ENCODE results near the gene PARN. TPM values are rescaled to one million over a fixed set of nuclear protein-coding genes. Genes with fewer than 3 reads are reported as not detected.

PARN gene
- total and polyA plus RNA-seq, 2 donors (not counting 1 experiment from before 2014, with no cell fraction given): 26.7 to 32.9 TPM

- H3K4me1 ChIP-seq (ENCODE audit: control insufficient read depth, extremely low read depth, insufficient read depth, low read length): no peaks in the 10 kb centered on the region
- no peak overlapping the region for H3K4me2 ChIP-seq (ENCODE audit: extremely low read depth, insufficient read depth, low read length)
- no peak overlapping the region for H2AFZ ChIP-seq (ENCODE audit: low read length)
- H3K79me2 ChIP-seq (ENCODE audit: control insufficient read depth, insufficient read depth, low read length): no peaks in the 10 kb centered on the region
- no peak overlapping the region for H3K4me3 ChIP-seq (replicated peaks in 1 of 4; ENCODE audit: control extremely low read depth in 1 of 4, insufficient read depth in 1 of 4, low read depth in 3 of 4, low read length in 4 of 4)
- H4K20me1 ChIP-seq (ENCODE audit: control insufficient read depth, extremely low read depth, insufficient read depth, low read length): no peaks in the 10 kb centered on the region
- no peaks in the 10 kb centered on the region for H3K36me3 ChIP-seq (ENCODE audit: control insufficient read depth, insufficient read depth, low read length)
- TF ChIP-seq CTCF (conservative IDR thresholded peaks at IDR 0.05 in 1 of 2, IDR thresholded peaks at IDR 0.05 in 1 of 2; ENCODE audit: low read depth in 1 of 2, low read length in 2 of 2) (no peak), EZH2 (IDR thresholded peaks at IDR 0.05; ENCODE audit: low read length, missing control alignments) (no peak)
- no peaks in the 10 kb centered on the region for H3K9me3 ChIP-seq (ENCODE audit: control insufficient read depth, insufficient read depth, low read depth, low read length)
- no peak overlapping the region for H3K27ac ChIP-seq (ENCODE audit: insufficient read depth, low read length)
- no peak overlapping the region for H3K9ac ChIP-seq (ENCODE audit: insufficient read depth, low read length)
- no peak for DNase-seq (ENCODE audit: low read depth in 2 of 2)
- H3K27me3 ChIP-seq (ENCODE audit: control insufficient read depth, insufficient read depth, low read length): no peaks in the 10 kb centered on the region
Observed at GRCh38 chr16:14438256-14438655, 191.8 kb downstream of the PARN start.

- TF ChIP-seq CTCF (conservative IDR thresholded peaks at IDR 0.05 in 1 of 2, IDR thresholded peaks at IDR 0.05 in 1 of 2; ENCODE audit: low read depth in 1 of 2, low read length in 2 of 2) (no peak), EZH2 (IDR thresholded peaks at IDR 0.05; ENCODE audit: low read length, missing control alignments) (no peak)
- H3K9ac ChIP-seq (ENCODE audit: insufficient read depth, low read length): no peak overlapping the region
- no peak for DNase-seq (ENCODE audit: low read depth in 2 of 2)
- no peaks in the 10 kb centered on the region for H3K27me3 ChIP-seq (ENCODE audit: control insufficient read depth, insufficient read depth, low read length)
- H3K4me3 ChIP-seq (replicated peaks in 1 of 4; ENCODE audit: control extremely low read depth in 1 of 4, insufficient read depth in 1 of 4, low read depth in 3 of 4, low read length in 4 of 4): no peak overlapping the region
- H3K27ac ChIP-seq (ENCODE audit: insufficient read depth, low read length): no peak overlapping the region
- H2AFZ ChIP-seq (ENCODE audit: low read length): no peak overlapping the region
- no peaks in the 10 kb centered on the region for H3K4me1 ChIP-seq (ENCODE audit: control insufficient read depth, extremely low read depth, insufficient read depth, low read length)
- H3K4me2 ChIP-seq (ENCODE audit: extremely low read depth, insufficient read depth, low read length): no peak overlapping the region
- H3K36me3 ChIP-seq (ENCODE audit: control insufficient read depth, insufficient read depth, low read length): no peaks in the 10 kb centered on the region
- no peaks in the 10 kb centered on the region for H3K9me3 ChIP-seq (ENCODE audit: control insufficient read depth, insufficient read depth, low read depth, low read length)
- H4K20me1 ChIP-seq (ENCODE audit: control insufficient read depth, extremely low read depth, insufficient read depth, low read length): no peaks in the 10 kb centered on the region
- no peaks in the 10 kb centered on the region for H3K79me2 ChIP-seq (ENCODE audit: control insufficient read depth, insufficient read depth, low read length)
Observed at GRCh38 chr16:14437426-14437825, 192.6 kb downstream of the PARN start.

GRCh38 chr16:14436401-14436955, 193.6 kb downstream of the PARN start:
- H3K79me2 ChIP-seq (ENCODE audit: control insufficient read depth, insufficient read depth, low read length): no peaks in the 10 kb centered on the region
- no peak overlapping the region for H3K27ac ChIP-seq (ENCODE audit: insufficient read depth, low read length)
- H4K20me1 ChIP-seq (ENCODE audit: control insufficient read depth, extremely low read depth, insufficient read depth, low read length): no peaks in the 10 kb centered on the region
- no peaks in the 10 kb centered on the region for H3K27me3 ChIP-seq (ENCODE audit: control insufficient read depth, insufficient read depth, low read length)
- H3K9me3 ChIP-seq (ENCODE audit: control insufficient read depth, insufficient read depth, low read depth, low read length): no peaks in the 10 kb centered on the region
- no peaks in the 10 kb centered on the region for H3K36me3 ChIP-seq (ENCODE audit: control insufficient read depth, insufficient read depth, low read length)
- no peak overlapping the region for H3K4me3 ChIP-seq (replicated peaks in 1 of 4; ENCODE audit: control extremely low read depth in 1 of 4, insufficient read depth in 1 of 4, low read depth in 3 of 4, low read length in 4 of 4)
- no peak for TF ChIP-seq CTCF (conservative IDR thresholded peaks at IDR 0.05 in 1 of 2, IDR thresholded peaks at IDR 0.05 in 1 of 2; ENCODE audit: low read depth in 1 of 2, low read length in 2 of 2)
- TF ChIP-seq EZH2 (IDR thresholded peaks at IDR 0.05; ENCODE audit: low read length, missing control alignments): no peak
- no peak for DNase-seq (ENCODE audit: low read depth in 2 of 2)
- H2AFZ ChIP-seq (ENCODE audit: low read length): no peak overlapping the region
- no peak overlapping the region for H3K4me2 ChIP-seq (ENCODE audit: extremely low read depth, insufficient read depth, low read length)
- H3K4me1 ChIP-seq (ENCODE audit: control insufficient read depth, extremely low read depth, insufficient read depth, low read length): no peaks in the 10 kb centered on the region
- no peak overlapping the region for H3K9ac ChIP-seq (ENCODE audit: insufficient read depth, low read length)
